BE2C (cell line): ENCODE measurements around the gene PABPC3.

Experiments
- DNase-seq: peaks from one replicate; pipeline ENCODE4 v3.0.0-alpha.2; 2020
- H3K27me3 ChIP-seq: fragments of 250-450 bp; sonication (Bioruptor Pico); 2 replicates; pipeline ENCODE4 v1.5.1; 2020; ENCODE audit warnings: mild to moderate bottlenecking
- H3K36me3 ChIP-seq: fragments of 250-450 bp; sonication (Bioruptor Pico); 2 replicates; pipeline ENCODE4 v1.5.1; 2020; ENCODE audit warnings: mild to moderate bottlenecking
- H3K4me1 ChIP-seq: fragments of 250-450 bp; sonication (Bioruptor Pico); 2 replicates; pipeline ENCODE4 v1.5.1; 2020
- H3K4me3 ChIP-seq: 2 replicates; pipeline ENCODE4 v1.5.1; 2011; ENCODE audit warnings: low read depth, low read length
- H3K9me3 ChIP-seq: fragments of 250-450 bp; sonication (Bioruptor Pico); 2 replicates; pipeline ENCODE4 v1.5.1; 2020
- TF ChIP-seq, protein P1 (sequence below): IDR thresholded peaks from 2 replicates; pipeline ENCODE4 v1.5.1; 2012; ENCODE audit warnings: mild to moderate bottlenecking, low read depth, low read length

Gene PABPC3

GRCh38 chr13:25147638-25148401 lies 51.9 kb downstream of the PABPC3 start:
- no peaks in the 10 kb centered on the region for H3K9me3 ChIP-seq
- TF ChIP-seq, protein P1, sequence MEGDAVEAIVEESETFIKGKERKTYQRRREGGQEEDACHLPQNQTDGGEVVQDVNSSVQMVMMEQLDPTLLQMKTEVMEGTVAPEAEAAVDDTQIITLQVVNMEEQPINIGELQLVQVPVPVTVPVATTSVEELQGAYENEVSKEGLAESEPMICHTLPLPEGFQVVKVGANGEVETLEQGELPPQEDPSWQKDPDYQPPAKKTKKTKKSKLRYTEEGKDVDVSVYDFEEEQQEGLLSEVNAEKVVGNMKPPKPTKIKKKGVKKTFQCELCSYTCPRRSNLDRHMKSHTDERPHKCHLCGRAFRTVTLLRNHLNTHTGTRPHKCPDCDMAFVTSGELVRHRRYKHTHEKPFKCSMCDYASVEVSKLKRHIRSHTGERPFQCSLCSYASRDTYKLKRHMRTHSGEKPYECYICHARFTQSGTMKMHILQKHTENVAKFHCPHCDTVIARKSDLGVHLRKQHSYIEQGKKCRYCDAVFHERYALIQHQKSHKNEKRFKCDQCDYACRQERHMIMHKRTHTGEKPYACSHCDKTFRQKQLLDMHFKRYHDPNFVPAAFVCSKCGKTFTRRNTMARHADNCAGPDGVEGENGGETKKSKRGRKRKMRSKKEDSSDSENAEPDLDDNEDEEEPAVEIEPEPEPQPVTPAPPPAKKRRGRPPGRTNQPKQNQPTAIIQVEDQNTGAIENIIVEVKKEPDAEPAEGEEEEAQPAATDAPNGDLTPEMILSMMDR: no peak
- no peak for DNase-seq
- no peaks in the 10 kb centered on the region for H3K36me3 ChIP-seq
- peaks cover 5% of the 10 kb centered on the region; the same call in 1 of the 2 replicates for H3K27me3 ChIP-seq
- H3K4me3 ChIP-seq: no peak overlapping the region
- no peaks in the 10 kb centered on the region for H3K4me1 ChIP-seq

- Histone ChIP-seq H3K4me1 (no peaks in the 10 kb centered on the region), H3K4me3 (no peak overlapping the region), H3K36me3 (no peaks in the 10 kb centered on the region), H3K27me3 (peaks cover 5% of the 10 kb centered on the region; the same call in 1 of the 2 replicates), H3K9me3 (no peaks in the 10 kb centered on the region)
- no peak for DNase-seq
- TF ChIP-seq, protein P1: no peak
Measured at GRCh38 chr13:25148402-25148771, 52.5 kb downstream of the PABPC3 start.
